GM12864 (cell line): ENCODE data around the gene CALML5.

ENCODE experiments used
- DNase-seq: peaks from one replicate; pipeline ENCODE4 v3.0.0-alpha.2; 2011; ENCODE audit warnings: low read depth
- H3K4me3 ChIP-seq: 2 replicates; pipeline ENCODE4 v1.5.1; 2011; ENCODE audit warnings: mild to moderate bottlenecking, low read depth, low read length, control low read depth
- TF ChIP-seq, protein P1 (sequence below): IDR thresholded peaks from 2 replicates; pipeline ENCODE4 v1.5.1; 2011; ENCODE audit warnings: low read depth, mild to moderate bottlenecking, moderate library complexity, low read length, control low read depth, inconsistent platforms; ENCODE audit errors: missing control alignments

The CALML5 gene

DNA sequence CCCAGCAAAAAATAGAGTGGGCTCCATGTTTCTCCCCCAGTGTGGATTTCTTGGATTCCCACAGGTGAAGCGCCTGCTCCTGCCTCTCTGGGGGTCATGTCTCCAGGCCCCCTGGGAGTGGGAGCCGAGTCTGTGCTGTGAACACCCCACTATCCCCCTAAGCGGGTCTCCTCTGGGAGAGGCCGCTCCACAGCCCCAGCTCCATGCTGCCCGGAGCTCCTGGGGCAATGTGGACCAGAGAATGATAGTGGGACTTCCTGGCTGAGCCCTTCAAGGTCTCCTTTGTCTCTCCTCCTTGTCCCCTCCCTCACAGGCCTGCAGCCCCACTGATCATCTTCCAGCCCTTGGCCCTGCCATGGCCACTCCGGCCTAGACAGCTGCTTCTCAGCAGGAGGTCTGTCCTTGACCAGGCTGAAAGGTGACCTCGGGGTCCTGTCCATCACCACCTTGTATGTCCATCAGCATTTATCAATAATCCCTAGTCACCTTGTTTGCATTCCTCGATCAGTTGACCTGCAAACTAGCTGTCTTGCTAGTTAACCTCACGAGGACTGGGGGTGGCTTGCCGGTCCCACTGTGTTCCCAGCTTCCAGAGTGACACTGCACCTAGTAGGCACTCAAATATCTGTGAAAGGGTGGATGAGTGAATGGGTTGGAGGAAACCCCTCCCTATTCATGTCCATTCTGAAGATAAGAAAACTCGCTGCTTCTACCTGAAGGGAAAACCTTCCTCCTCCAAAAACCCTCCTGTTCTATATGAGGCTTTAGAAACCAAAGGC, 24.6 kb upstream of the CALML5 start:
- no peak for DNase-seq
- H3K4me3 ChIP-seq, result no peak overlapping the region

DNA sequence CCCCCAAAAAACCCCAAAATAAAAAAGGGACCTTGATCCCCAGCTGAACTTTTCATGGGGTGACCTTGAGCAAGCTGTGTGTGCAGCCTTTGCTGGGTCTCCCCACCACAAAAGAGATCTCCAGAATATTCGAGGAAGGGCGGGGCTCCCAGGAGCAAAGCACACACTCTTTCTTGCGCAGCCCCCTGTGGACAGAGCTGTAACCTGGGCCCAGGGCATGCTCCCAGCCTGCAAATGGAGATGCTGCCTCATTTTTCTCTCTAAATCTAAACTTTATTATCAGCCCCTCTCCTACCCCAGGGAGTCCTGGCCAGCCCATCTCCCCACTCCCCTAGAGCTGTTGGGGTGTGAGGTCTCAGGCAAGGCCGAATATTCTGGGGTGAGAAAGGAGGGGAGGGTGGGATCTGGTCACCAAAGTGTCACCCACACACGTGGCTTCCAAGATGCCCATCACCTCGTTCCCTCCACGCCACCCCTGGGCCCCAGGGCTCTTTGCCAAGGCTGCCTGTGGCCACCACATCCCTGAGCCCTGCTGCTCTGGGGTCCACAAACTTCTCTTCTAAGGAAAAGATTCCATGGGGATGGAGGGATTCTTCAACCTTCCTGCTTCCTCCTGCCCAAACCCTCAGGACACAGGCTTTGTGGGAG, 23.7 kb upstream of the CALML5 start:
- no peak for DNase-seq
- no peak overlapping the region for H3K4me3 ChIP-seq
- TF ChIP-seq, protein P1, sequence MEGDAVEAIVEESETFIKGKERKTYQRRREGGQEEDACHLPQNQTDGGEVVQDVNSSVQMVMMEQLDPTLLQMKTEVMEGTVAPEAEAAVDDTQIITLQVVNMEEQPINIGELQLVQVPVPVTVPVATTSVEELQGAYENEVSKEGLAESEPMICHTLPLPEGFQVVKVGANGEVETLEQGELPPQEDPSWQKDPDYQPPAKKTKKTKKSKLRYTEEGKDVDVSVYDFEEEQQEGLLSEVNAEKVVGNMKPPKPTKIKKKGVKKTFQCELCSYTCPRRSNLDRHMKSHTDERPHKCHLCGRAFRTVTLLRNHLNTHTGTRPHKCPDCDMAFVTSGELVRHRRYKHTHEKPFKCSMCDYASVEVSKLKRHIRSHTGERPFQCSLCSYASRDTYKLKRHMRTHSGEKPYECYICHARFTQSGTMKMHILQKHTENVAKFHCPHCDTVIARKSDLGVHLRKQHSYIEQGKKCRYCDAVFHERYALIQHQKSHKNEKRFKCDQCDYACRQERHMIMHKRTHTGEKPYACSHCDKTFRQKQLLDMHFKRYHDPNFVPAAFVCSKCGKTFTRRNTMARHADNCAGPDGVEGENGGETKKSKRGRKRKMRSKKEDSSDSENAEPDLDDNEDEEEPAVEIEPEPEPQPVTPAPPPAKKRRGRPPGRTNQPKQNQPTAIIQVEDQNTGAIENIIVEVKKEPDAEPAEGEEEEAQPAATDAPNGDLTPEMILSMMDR, result no peak

More for the DNA sequence above, 24.6 kb upstream of the CALML5 start:
- TF ChIP-seq, protein P1, result no peak

DNA sequence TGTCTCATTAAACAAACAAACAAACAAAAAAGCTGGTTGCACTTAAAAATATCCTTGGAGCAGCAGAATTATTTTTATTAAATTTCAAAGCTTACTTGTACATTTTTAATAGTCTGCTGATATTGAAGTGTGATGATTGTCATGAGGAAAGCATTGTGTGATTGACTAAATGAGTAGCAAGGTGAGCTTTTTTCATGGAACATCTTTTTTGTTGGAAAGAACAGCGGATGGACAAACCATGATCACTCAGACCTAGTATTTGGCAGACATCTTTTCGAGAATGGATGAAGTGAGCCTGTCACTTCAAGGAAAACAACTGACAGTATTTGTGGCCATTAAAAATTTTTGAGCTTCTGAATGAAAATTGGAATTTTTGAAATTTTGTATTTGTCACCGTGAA, 19.7 kb upstream of the CALML5 start:
- TF ChIP-seq, protein P1, result no peak
- no peak overlapping the region for H3K4me3 ChIP-seq
- DNase-seq, result no peak

DNA sequence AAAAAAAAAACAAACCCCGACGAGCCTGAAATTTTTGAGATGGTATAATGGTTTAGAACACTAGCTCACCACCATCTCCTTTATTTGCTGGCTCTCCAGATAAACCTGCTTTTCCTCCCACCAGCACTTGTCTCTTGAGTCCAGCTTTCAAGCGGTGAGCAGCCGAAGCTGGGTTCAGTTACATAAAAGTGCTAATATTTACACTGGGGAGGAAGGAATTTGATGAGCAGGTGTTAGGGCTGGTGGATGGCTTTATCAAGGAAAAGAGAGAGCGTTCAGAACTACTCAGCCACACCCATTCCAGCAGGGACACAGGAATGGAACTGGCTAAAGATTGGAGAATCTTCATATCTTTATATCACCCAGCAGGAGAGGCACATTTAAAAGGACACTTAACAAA, 18.8 kb upstream of the CALML5 start:
- H3K4me3 ChIP-seq, result no peak overlapping the region
- DNase-seq, result no peak
- TF ChIP-seq, protein P1, result no peak

DNA sequence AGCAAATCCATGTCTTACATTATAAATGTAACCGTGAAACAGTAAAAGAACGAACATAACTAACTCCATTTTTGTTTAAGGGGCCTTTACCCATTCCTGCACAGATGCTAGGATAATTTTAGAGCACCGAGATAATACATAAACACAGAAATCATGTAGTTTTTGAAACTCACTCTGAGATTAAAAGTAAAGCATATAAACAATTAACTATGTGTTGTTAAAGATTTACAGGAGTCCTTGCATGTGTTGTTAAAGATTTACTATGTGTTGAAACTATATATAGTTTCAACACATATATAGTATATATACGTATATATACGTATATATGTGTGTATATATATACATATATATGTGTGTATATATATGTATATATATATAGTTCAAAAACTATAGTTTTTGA, 18.2 kb upstream of the CALML5 start:
- DNase-seq, result no peak
- TF ChIP-seq, protein P1, result no peak

DNA sequence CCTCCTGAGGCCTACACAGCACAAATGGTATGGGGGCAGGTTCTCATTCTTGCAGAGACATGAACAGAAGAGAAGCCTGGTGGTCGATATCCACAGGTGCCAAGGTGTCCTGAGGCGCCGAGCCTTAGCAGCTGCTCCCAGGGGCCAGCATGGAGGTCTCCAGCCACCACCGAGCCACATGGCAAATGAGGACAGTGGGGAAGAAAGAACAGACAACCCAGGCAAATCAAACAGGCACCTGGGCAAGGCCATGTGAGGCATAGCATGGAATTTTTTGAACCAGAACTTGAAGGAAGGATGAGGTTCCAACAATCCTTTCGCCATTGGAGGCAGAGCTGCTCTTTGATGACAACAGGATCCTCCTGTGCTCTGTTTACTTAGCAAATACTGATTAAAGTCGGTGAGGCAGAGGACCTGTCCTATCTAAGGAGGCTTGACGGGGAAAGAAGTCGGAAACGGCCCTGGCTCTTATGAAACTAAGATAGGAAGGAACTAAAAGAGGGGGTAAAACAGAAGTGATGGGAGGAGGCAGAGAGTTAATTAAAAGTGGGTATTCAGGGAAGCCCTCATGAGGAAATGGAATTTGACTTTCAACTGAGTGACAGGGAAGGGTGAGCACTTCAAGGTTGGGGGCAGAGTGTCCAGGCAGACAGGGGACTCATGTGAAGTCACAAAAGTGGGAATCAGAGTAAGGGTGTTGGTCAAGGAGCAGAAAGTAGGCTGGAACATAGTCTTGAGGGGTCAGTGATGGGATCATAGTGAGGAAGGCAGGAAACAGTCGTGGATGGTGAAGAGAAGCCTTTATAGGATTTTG, 16.8 kb upstream of the CALML5 start:
- no peak for DNase-seq
- H3K4me3 ChIP-seq, result no peak overlapping the region
- TF ChIP-seq, protein P1, result no peak

More for the DNA sequence above, 18.2 kb upstream of the CALML5 start:
- H3K4me3 ChIP-seq, result no peak overlapping the region
